GM21737 (cell line): Measurements from ENCODE around the gene SPNS3.

Experiments used
- ATAC-seq: cut with Tn5 transposase; IDR thresholded peaks from one replicate; pipeline ENCODE4 v1.9.1; 2021; ENCODE audit warnings: mild to moderate bottlenecking, moderate library complexity; ENCODE audit not compliant: unreplicated experiment

SPNS3 gene

GRCh38 chr17:4463818-4464476, 30.2 kb downstream of the SPNS3 start:
- ATAC-seq: no peak

GRCh38 chr17:4465786-4466185, 32.0 kb downstream of the SPNS3 start:
- ATAC-seq: no peak

GRCh38 chr17:4467287-4467686, 33.5 kb downstream of the SPNS3 start:
- ATAC-seq: no peak

GRCh38 chr17:4469552-4469951, 35.8 kb downstream of the SPNS3 start:
- no peak for ATAC-seq

- ATAC-seq: no peak
Observed at GRCh38 chr17:4472286-4472685, 38.5 kb downstream of the SPNS3 start.

GRCh38 chr17:4474093-4474492, 40.4 kb downstream of the SPNS3 start:
- no peak for ATAC-seq

GRCh38 chr17:4475001-4475400, 41.3 kb downstream of the SPNS3 start:
- no peak for ATAC-seq

- no peak for ATAC-seq
Observed at GRCh38 chr17:4475463-4475862, 41.7 kb downstream of the SPNS3 start.

- no peak for ATAC-seq
Observed at GRCh38 chr17:4476017-4476416, 42.3 kb downstream of the SPNS3 start.

GRCh38 chr17:4476511-4477070, 42.9 kb downstream of the SPNS3 start:
- no peak for ATAC-seq

GRCh38 chr17:4477255-4477791, 43.6 kb downstream of the SPNS3 start:
- ATAC-seq: no peak

- no peak for ATAC-seq
Observed at GRCh38 chr17:4478318-4478830, 44.6 kb downstream of the SPNS3 start.

GRCh38 chr17:4479340-4479981, 45.7 kb downstream of the SPNS3 start:
- no peak for ATAC-seq

- ATAC-seq: no peak
Observed at GRCh38 chr17:4479982-4480751, 46.4 kb downstream of the SPNS3 start.

GRCh38 chr17:4480929-4481898, 47.5 kb downstream of the SPNS3 start:
- no peak for ATAC-seq

- ATAC-seq: no peak
Observed at GRCh38 chr17:4482338-4483011, 48.7 kb downstream of the SPNS3 start.

GRCh38 chr17:4483012-4483840, 49.5 kb downstream of the SPNS3 start:
- no peak for ATAC-seq
